GM18507 (cell line): ENCODE measurements around the gene TAL1.

Source experiments
- DNase-seq: peaks from one replicate; pipeline ENCODE4 v3.0.0; 2011; ENCODE audit warnings: low read depth; ENCODE audit not compliant: insufficient read length; ENCODE audit errors: extremely low spot score
- FAIRE-seq: peaks from 2 replicates; lab custom pipeline; 2011; peaks lifted over from hg19 to GRCh38; lab: Jason Lieb, UNC

Gene TAL1

GRCh38 chr1:47179988-47180563, 51.9 kb downstream of the TAL1 start:
- DNase-seq = no peak
- FAIRE-seq = no peak

GRCh38 chr1:47179017-47179987, 52.7 kb downstream of the TAL1 start:
- FAIRE-seq (peak; percentile 81), DNase-seq (peak; percentile 78)

GRCh38 chr1:47178654-47179016, 53.4 kb downstream of the TAL1 start:
- DNase-seq (no peak), FAIRE-seq (no peak)

- no peak for FAIRE-seq
- DNase-seq = no peak
Measured at GRCh38 chr1:47178020-47178419, 54.0 kb downstream of the TAL1 start.

GRCh38 chr1:47175227-47175934, 56.6 kb downstream of the TAL1 start:
- DNase-seq (no peak), FAIRE-seq (peak; percentile 82)

GRCh38 chr1:47174656-47175020, 57.4 kb downstream of the TAL1 start:
- no peak for FAIRE-seq

GRCh38 chr1:47172782-47173181, 59.2 kb downstream of the TAL1 start:
- no peak for FAIRE-seq
- no peak for DNase-seq

More at GRCh38 chr1:47174656-47175020, 57.4 kb downstream of the TAL1 start:
- DNase-seq = no peak
